PFSK-1 (cell line): Measurements from ENCODE around the gene SEMA4D.

Experiments
- FOXP2 ChIP-seq: optimal IDR thresholded peaks from 2 replicates; pipeline ENCODE3; 2011; ENCODE audit warnings: borderline replicate concordance, control low read depth, inconsistent platforms; ENCODE audit not compliant: insufficient read depth; ENCODE audit errors: extremely low read length, extremely low read depth
- POLR2AphosphoS5 ChIP-seq: IDR thresholded peaks from 2 replicates; pipeline ENCODE4 v1.6.1; 2012; ENCODE audit warnings: low read depth, mild to moderate bottlenecking, control low read depth, low read length, moderate library complexity
- SIN3A ChIP-seq: IDR thresholded peaks from 2 replicates; pipeline ENCODE4 v1.6.1; 2012; ENCODE audit warnings: mild to moderate bottlenecking, low read length, moderate library complexity, borderline replicate concordance; ENCODE audit not compliant: insufficient read depth
- TAF1 ChIP-seq: IDR thresholded peaks from 2 replicates; pipeline ENCODE4 v1.6.1; 2012; ENCODE audit warnings: low read length, control low read depth, borderline replicate concordance; ENCODE audit not compliant: insufficient read depth
- TF ChIP-seq, protein P1 (sequence below), 2 experiments: IDR thresholded peaks; 2 replicates each; pipeline versions ENCODE4 v1.6.1 to v1.8.0; 2011 to 2012; ENCODE audit warnings: low read depth in 2 of 2, low read length in 2 of 2, control low read depth in 1 of 2, inconsistent platforms in 1 of 2, mild to moderate bottlenecking in 1 of 2, moderate library complexity in 1 of 2; ENCODE audit not compliant: insufficient read depth in 1 of 2

Gene SEMA4D

DNA sequence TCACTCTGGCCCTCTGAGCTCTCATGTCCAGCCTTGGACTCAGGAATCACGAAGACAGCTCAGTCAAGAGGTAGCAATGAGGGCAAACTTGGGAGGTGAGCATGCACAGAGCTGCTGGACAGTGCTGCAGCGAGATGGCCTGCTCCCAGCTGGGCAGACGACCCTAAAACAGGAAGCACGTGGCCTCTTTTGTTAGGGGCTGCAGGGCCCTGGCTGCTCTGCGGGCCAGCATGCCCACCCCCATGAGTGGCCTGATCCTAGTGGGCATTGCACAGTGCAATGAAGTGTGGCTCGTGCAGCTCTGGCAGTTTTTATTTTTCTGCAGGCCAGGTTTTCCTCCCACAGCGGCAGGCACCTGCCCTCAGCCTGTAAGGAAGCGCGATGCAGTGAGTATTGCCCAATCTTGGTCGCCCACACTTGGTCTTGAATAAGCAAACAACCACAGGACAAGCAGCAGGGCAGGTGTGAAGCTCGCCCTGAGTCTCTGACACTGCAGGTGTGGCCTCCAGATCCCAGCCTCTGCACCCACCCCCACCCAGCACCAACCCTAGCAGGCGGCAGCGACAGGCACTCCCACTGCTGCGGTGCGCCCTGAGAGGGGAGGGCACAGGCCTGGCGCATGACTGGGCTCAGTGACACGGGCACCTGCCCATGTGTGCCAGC is 60.8 kb downstream of the SEMA4D start:
- TF ChIP-seq TAF1 (no peak), POLR2AphosphoS5 (no peak), SIN3A (no peak), FOXP2 (no peak)
- TF ChIP-seq, protein P1, sequence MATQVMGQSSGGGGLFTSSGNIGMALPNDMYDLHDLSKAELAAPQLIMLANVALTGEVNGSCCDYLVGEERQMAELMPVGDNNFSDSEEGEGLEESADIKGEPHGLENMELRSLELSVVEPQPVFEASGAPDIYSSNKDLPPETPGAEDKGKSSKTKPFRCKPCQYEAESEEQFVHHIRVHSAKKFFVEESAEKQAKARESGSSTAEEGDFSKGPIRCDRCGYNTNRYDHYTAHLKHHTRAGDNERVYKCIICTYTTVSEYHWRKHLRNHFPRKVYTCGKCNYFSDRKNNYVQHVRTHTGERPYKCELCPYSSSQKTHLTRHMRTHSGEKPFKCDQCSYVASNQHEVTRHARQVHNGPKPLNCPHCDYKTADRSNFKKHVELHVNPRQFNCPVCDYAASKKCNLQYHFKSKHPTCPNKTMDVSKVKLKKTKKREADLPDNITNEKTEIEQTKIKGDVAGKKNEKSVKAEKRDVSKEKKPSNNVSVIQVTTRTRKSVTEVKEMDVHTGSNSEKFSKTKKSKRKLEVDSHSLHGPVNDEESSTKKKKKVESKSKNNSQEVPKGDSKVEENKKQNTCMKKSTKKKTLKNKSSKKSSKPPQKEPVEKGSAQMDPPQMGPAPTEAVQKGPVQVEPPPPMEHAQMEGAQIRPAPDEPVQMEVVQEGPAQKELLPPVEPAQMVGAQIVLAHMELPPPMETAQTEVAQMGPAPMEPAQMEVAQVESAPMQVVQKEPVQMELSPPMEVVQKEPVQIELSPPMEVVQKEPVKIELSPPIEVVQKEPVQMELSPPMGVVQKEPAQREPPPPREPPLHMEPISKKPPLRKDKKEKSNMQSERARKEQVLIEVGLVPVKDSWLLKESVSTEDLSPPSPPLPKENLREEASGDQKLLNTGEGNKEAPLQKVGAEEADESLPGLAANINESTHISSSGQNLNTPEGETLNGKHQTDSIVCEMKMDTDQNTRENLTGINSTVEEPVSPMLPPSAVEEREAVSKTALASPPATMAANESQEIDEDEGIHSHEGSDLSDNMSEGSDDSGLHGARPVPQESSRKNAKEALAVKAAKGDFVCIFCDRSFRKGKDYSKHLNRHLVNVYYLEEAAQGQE (IDR thresholded peaks at IDR 0.05; ENCODE audit: insufficient read depth in 1 of 2, low read depth in 2 of 2, low read length in 2 of 2), result no peak

DNA sequence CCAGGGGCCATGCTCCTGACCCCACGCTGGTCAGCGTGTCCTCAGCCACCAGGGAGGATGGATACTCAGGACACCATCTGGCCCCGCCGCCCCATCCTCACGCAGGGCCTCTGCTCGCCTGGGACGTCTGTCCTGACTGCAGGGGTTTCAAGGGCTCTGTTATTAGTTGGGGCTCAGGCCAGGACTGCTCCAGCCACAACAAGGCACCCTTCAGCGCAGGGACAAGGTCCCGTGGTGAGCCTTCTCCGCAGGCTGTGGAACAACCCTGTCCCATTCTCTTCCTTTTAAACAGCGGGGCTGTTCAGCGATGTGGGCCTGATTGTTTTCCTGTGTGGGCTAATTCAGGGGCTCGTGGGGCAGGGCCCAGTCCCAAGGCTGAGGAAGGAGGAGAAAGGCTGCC is 61.6 kb downstream of the SEMA4D start:
- no peak for TF ChIP-seq SIN3A
- TF ChIP-seq, protein P1 (IDR thresholded peaks at IDR 0.05; ENCODE audit: insufficient read depth in 1 of 2, low read depth in 2 of 2, low read length in 2 of 2), result no peak
- TF ChIP-seq TAF1, result no peak
- TF ChIP-seq FOXP2, result no peak
- no peak for TF ChIP-seq POLR2AphosphoS5

DNA sequence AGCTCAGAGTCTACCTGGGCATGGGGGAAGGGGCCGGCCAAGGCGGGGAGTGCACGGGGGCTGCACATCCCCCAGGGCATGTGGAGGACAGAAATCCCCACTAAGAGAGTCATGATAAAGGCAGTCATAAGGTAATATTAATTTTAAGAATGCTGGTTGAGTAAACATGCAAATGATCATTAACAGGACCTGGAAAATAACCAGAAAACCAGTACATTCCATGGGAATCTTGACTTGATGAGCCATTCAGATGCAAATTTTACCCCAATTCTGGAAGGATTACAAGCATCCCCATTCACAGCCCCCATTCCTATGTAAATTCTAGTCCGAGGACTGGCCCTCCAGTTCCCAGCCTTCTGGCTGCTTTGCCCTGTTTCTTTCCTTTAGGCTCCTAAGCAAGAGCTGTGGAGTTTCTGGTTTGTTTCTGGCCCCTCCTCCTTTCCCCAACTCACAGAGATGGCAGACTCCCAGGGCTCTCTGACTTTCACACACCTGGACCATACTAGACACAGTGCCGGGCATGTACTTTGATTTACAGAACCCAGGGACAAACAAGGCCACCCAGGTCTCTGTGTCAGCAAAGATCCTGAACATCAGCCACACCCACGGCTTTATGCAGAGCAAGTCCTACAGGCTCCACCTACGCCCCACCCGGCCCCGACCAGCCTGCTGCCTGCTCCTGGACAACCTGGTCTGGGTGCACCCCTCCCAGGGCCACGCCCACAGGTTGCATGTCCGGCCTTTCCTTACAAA is 62.7 kb downstream of the SEMA4D start:
- TF ChIP-seq TAF1, result no peak
- no peak for TF ChIP-seq FOXP2
- TF ChIP-seq, protein P1 (IDR thresholded peaks at IDR 0.05; ENCODE audit: insufficient read depth in 1 of 2, low read depth in 2 of 2, low read length in 2 of 2), result no peak
- no peak for TF ChIP-seq POLR2AphosphoS5
- no peak for TF ChIP-seq SIN3A

DNA sequence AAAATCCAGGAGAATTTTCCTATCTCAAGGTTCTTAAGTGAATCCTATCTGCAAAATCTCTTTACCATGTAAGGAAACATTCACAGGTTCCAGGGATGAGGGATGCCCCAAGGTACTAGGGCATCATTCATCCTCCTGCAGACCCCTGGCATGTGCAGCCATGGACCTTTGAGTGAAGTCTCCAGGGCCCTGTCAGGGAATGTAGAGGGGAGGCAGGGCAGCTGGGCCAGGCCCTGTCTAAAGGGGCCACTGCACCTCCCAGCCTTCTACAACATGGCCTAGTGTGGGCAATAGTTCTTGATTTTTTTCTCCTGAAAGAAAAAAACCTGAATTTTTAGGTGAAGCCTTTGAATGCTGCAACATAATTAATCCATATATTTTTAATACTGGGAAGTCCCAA is 63.3 kb downstream of the SEMA4D start:
- no peak for TF ChIP-seq FOXP2
- TF ChIP-seq SIN3A, result no peak
- TF ChIP-seq TAF1, result no peak
- TF ChIP-seq, protein P1 (IDR thresholded peaks at IDR 0.05; ENCODE audit: insufficient read depth in 1 of 2, low read depth in 2 of 2, low read length in 2 of 2), result no peak
- no peak for TF ChIP-seq POLR2AphosphoS5
